ENCODE measurements around the gene MYO5B.

The MYO5B gene

DNA sequence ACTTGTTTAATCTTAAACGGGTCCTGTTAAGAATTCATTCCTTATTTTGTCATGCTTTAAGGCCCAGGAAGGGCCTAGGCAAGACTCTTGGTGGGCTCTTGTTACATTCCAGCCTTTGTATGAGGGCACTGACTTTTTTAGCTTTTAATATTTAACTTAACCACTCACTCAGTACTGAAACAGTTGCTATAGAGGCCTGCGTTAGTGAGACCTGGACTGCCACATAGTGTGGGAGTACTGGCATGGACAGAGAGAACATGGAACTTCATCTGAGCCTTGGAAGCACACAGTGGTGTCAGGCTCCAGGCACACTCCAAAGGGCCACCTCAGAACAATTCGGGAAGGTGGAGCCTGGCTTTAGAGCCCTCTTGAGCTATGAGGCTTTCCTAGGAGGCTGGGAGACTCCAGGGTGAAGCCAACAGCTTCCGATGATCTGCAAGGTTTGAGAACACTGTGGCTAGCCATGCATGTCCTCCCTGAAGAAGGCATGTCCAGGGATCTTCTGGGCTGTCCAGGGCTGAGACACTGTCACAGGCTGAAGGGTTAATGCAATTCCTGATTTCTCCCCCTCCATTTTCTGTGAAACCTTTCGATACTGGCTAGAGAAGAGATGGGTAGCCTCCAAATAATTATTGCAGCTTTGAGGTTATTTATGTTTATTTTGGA is 226.2 kb downstream of the MYO5B start:
- DNase-seq (ENCODE audit: low spot score): no peak

DNA sequence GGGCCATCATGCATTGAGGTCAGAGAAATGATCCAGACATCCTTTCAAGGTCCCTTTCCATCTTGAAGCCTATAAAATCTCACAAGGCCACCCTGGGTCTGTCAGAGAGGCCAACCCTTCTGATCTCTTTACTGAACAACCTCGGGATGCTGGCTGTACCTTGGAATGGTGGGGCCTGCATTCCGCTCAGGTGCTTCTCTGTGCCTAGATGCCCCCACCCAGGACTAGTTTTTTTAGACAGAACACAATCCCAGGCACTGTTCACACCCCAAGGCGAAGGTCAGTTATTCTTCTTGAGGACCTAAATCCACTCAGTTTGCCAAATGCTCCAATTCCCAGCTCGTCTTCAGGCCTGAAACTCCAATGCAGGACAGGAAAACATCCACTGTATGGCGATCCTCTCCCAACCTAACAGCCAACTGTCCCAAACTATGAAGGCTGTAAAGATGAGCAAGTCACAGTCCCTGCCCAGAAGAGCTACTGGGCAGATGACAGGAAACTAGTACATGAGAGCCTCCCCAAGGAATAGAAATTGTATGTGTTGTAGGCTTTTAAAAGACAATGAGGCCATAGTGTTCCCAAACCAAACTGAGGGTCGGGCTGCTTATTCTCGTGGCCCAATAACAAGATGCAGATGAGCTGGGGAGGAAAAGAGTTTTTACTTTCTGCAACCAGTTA is 227.2 kb downstream of the MYO5B start:
- DNase-seq (ENCODE audit: low spot score): no peak

- no peak for DNase-seq (ENCODE audit: low spot score)
Observed at GRCh38 chr18:49967171-49967570, 227.8 kb downstream of the MYO5B start.

GRCh38 chr18:49966090-49966489 is 228.9 kb downstream of the MYO5B start:
- DNase-seq (ENCODE audit: low spot score): no peak

- no peak for DNase-seq (ENCODE audit: low spot score)
Observed at GRCh38 chr18:49963217-49963616, 231.7 kb downstream of the MYO5B start.

- DNase-seq (ENCODE audit: low spot score): no peak
Observed at GRCh38 chr18:49961271-49961670, 233.7 kb downstream of the MYO5B start.

DNA sequence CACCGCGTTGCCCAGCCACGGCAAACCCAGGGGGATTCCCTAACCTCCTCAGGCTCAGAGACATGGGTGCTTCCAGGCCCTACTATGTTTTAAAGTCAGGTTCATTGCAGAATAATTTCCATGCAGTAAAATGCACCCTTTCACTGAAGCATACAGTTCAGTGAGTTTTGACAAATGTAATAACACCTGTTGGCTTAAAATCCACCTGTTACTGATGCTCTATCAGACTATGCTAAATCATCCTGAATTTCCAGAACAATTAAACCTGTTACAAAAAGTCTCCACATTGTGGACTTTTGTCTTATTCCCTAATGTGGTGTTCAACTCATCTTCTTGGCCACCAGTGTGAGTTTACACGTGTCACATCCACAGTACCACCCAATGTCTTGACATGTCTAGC is 234.6 kb downstream of the MYO5B start:
- DNase-seq (ENCODE audit: low spot score): no peak

GRCh38 chr18:49959176-49959575 is 235.8 kb downstream of the MYO5B start:
- DNase-seq (ENCODE audit: low spot score): no peak

DNA sequence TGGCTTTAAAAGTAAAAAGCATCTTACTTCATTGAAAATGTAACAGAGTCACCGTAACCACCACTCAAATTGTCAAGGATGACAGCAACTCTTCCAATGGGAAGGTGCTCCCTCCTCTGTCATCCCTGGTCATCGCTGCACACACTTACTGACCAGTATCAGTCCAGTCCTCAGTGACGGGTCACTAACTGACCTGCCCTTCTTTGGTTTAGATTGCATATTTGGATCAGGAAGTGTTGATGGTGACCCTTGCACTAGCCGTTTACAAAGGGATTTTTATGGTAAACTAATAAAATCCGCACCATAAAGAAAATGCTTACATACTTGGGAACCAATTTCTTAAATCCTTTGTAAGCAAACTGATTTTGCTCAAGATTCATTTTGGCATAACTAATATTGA is 239.7 kb downstream of the MYO5B start:
- no peak for DNase-seq (ENCODE audit: low spot score)

- no peak for DNase-seq (ENCODE audit: low spot score)
Observed at GRCh38 chr18:49953391-49953790, 241.6 kb downstream of the MYO5B start.

DNA sequence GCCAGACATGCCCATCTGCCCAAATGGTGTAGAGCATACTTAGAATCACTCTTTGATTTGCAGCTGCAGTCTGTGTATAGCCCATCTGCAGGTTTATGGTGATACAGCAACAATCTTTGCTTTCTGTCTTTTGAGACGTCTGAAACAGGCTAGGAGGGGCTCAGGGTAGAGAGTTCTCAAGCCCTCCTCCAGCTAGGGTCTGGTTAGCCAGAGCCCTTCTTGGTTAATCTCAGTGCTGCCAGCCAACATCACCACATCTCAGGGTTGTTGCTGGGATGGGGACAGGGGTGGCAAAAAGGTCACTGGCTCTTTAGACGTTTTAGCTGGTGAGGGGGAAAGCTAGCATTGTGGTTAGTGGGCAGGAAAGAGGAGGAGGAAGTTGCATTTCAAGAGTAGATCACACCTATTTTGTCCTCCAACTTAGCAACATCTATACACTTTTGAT is 245.0 kb downstream of the MYO5B start:
- DNase-seq (ENCODE audit: low spot score): no peak

GRCh38 chr18:49948975-49949374 is 246.0 kb downstream of the MYO5B start:
- no peak for DNase-seq (ENCODE audit: low spot score)

GRCh38 chr18:49944663-49945062 is 250.3 kb downstream of the MYO5B start:
- DNase-seq (ENCODE audit: low spot score): no peak

DNA sequence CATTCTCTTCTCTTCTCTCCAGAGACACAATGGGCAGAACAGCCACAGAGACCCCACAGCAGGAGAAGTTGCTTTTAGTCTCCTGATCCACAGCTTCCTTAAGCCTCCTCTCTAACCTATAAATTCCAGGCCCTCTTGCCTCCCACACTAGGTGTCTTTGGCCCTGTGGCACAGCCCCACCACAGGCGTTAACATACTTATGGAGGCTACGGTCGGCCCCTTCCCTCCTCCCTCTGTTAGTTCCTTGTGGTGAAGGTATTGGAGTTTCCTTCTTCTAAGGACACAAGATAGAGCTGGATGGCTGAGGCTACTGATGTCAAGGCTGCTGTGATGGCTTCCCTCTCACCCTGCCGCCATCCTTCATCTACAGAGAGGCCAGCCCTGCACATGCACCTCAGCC is 258.1 kb downstream of the MYO5B start:
- no peak for DNase-seq (ENCODE audit: low spot score)

GRCh38 chr18:49935215-49935614 is 259.7 kb downstream of the MYO5B start:
- no peak for DNase-seq (ENCODE audit: low spot score)

DNA sequence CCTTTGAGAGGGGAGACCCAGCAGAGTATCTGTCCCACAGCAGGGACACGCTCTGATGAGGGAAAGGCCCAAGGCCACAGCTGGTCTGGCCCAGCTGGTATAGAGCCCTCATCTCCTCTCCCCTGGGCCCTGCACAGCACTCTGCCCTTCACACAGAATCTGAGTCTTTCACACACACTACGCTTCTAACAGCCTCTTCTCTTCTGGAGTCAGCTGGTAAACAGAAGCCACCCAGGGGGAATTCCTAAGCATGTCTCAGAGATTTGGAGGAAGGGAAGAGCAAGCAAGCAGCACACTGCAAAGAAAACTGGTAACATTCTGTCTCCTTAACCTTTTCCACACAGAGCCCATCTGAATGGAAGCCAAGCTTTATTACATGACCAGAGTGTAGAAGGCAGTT is 260.5 kb downstream of the MYO5B start:
- DNase-seq (ENCODE audit: low spot score): no peak

GRCh38 chr18:49933530-49934128 is 261.3 kb downstream of the MYO5B start:
- no peak for DNase-seq (ENCODE audit: low spot score)

DNA sequence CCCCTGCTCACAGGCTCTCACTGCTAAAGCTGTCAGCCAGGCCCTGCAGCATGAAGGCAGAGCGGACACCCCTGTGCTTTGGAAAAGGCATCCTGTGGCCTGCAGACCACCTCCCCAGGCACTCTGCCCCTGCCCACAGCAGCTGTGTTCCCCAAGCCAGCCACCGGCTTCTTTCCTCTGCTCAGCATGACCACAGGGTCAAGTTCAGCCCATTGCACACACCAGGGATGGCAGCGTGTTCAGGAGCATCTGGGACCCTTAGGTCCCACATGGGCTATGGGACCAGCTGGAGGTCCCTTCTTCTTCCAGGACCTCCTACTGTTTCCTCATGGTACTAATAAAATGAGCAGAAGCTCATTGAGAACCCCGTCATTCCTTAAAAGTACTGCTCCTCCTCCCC is 263.2 kb downstream of the MYO5B start:
- DNase-seq (ENCODE audit: low spot score): no peak

DNA sequence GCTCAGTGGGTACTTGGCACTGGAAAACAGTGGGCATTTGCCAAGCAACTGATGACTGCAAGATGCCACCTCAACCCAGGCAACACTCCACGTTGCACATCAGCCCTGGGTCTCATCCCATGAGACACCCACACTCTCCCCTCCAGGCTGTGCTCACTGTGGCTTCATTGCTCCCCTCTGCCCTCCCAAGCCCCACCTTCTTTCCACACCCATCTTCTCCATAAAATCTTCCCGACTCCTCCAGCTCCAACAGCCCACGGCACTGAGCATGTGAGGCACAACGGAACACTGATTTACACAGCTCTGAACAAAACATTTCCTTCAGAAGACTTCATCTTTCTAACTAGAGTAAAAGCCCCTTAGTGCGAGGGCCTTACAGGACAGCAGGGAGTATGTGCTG is 263.8 kb downstream of the MYO5B start:
- DNase-seq (ENCODE audit: low spot score): no peak

GRCh38 chr18:49926106-49926745 is 268.7 kb downstream of the MYO5B start:
- no peak for DNase-seq (ENCODE audit: low spot score)

DNA sequence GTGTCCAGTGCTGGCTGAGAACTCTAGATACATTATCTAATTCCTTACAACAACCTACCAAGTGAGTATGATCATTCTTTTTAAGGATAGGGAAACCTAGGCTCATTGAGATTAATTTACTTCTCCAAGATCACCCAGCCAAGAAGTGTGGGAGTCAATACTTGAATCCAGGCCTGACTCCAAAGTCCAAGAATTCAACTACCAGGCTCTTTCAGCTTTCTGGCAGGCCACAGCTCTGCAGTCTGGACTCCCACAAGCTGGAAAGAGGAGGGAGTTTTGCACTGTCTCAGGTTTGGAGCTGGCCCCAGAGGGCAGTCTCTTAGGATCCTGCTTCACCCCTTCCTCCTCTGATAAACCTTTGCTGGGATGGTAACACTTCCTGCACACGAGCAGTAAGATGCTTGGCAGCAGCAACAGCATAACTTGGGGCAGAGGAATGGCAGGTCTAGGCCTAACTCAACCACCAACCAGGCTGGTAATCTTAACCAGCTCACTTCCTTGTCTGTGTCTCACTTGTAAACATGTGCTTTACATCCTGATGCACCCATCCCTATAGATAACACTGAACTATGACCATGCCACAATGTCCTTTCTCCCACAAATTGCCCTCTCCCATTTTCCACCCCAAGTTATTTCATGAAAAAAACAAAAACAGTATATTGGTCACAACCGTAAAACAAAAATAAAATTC is 270.5 kb downstream of the MYO5B start:
- DNase-seq (ENCODE audit: low spot score): no peak

- no peak for DNase-seq (ENCODE audit: low spot score)
Observed at GRCh38 chr18:49922228-49922627, 272.7 kb downstream of the MYO5B start.

All from AG20443 (cell line).